ENCODE measurements around the gene UQCC5.

DNA sequence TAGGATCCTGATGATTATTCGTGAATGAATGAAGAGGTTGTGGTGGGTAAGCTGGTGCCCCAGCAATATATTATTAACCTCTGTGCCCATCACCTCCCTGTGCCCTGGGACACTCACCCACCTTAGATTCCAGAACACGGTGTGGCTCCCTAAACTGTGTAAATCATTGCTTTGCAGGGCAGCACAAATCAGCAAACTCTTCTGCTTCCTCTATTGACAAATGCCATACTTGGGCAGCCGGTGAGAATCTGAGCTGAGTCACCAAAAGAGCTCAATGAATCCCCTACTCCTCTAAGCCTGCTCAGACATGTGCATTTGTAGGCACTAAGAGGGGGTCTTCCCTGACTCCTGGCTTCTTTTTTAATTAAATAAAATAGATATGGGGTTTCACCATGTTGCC is 15.7 kb downstream of the UQCC5 start:
- no peak for TF ChIP-seq POLR2AphosphoS5 (IDR thresholded peaks at IDR 0.05)
- TF ChIP-seq RAD21 (conservative IDR thresholded peaks at IDR 0.05): no peak
- no peak for TF ChIP-seq EZH2 (IDR thresholded peaks at IDR 0.05; ENCODE audit: borderline replicate concordance, insufficient read depth, low read length, poor library complexity, severe bottlenecking)
- TF ChIP-seq, protein P1, sequence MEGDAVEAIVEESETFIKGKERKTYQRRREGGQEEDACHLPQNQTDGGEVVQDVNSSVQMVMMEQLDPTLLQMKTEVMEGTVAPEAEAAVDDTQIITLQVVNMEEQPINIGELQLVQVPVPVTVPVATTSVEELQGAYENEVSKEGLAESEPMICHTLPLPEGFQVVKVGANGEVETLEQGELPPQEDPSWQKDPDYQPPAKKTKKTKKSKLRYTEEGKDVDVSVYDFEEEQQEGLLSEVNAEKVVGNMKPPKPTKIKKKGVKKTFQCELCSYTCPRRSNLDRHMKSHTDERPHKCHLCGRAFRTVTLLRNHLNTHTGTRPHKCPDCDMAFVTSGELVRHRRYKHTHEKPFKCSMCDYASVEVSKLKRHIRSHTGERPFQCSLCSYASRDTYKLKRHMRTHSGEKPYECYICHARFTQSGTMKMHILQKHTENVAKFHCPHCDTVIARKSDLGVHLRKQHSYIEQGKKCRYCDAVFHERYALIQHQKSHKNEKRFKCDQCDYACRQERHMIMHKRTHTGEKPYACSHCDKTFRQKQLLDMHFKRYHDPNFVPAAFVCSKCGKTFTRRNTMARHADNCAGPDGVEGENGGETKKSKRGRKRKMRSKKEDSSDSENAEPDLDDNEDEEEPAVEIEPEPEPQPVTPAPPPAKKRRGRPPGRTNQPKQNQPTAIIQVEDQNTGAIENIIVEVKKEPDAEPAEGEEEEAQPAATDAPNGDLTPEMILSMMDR (IDR thresholded peaks at IDR 0.05; ENCODE audit: poor library complexity, severe bottlenecking): no peak
- TF ChIP-seq EP300 (conservative IDR thresholded peaks at IDR 0.05; ENCODE audit: poor library complexity, severe bottlenecking): no peak
- TF ChIP-seq MXI1 (conservative IDR thresholded peaks at IDR 0.05; ENCODE audit: poor library complexity, severe bottlenecking): no peak
- TF ChIP-seq, protein P2, sequence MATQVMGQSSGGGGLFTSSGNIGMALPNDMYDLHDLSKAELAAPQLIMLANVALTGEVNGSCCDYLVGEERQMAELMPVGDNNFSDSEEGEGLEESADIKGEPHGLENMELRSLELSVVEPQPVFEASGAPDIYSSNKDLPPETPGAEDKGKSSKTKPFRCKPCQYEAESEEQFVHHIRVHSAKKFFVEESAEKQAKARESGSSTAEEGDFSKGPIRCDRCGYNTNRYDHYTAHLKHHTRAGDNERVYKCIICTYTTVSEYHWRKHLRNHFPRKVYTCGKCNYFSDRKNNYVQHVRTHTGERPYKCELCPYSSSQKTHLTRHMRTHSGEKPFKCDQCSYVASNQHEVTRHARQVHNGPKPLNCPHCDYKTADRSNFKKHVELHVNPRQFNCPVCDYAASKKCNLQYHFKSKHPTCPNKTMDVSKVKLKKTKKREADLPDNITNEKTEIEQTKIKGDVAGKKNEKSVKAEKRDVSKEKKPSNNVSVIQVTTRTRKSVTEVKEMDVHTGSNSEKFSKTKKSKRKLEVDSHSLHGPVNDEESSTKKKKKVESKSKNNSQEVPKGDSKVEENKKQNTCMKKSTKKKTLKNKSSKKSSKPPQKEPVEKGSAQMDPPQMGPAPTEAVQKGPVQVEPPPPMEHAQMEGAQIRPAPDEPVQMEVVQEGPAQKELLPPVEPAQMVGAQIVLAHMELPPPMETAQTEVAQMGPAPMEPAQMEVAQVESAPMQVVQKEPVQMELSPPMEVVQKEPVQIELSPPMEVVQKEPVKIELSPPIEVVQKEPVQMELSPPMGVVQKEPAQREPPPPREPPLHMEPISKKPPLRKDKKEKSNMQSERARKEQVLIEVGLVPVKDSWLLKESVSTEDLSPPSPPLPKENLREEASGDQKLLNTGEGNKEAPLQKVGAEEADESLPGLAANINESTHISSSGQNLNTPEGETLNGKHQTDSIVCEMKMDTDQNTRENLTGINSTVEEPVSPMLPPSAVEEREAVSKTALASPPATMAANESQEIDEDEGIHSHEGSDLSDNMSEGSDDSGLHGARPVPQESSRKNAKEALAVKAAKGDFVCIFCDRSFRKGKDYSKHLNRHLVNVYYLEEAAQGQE (IDR thresholded peaks at IDR 0.05; ENCODE audit: borderline replicate concordance): no peak
- TF ChIP-seq SMC3 (conservative IDR thresholded peaks at IDR 0.05; ENCODE audit: poor library complexity): no peak
